Erythroblast (primary cell): ENCODE results near the gene AQP1.

ENCODE experiments used
- DNase-seq, 2 experiments: peaks; one replicate each; lab custom pipeline; 2025; lab: John Stamatoyannopoulos, UW
- GATA1 ChIP-seq: IDR thresholded peaks from 2 replicates; pipeline ENCODE4 v1.6.1; 2011; ENCODE audit warnings: low read depth, mild to moderate bottlenecking, control low read depth, low read length, moderate library complexity
- POLR2A ChIP-seq: IDR thresholded peaks from 2 replicates; pipeline ENCODE4 v1.6.1; 2011; ENCODE audit warnings: mild to moderate bottlenecking, low read length

The AQP1 gene

GRCh38 chr7:30911561-30911969 lies at the start of gene AQP1:
Gene AQP1 (plus strand): TSS chr7:30911853. CDS start chr7:30911910, 57 bp downstream.
- DNase-seq = peak; percentile 64 to 66
- no peak for TF ChIP-seq GATA1
- peak; percentile 38 for TF ChIP-seq POLR2A

GRCh38 chr7:30862995-30863705 lies 48.5 kb upstream of the AQP1 start:
- DNase-seq = no peak
- no peak for TF ChIP-seq POLR2A
- TF ChIP-seq GATA1 = no peak

GRCh38 chr7:30863706-30864035 lies 48.0 kb upstream of the AQP1 start:
- TF ChIP-seq POLR2A (no peak), GATA1 (no peak)

GRCh38 chr7:30864101-30864500 lies 47.6 kb upstream of the AQP1 start:
- no peak for DNase-seq
- TF ChIP-seq POLR2A = no peak
- TF ChIP-seq GATA1 = no peak

More at GRCh38 chr7:30863706-30864035, 48.0 kb upstream of the AQP1 start:
- no peak for DNase-seq

GRCh38 chr7:30865076-30865475 lies 46.6 kb upstream of the AQP1 start:
- DNase-seq = no peak
- TF ChIP-seq POLR2A (no peak), GATA1 (no peak)

GRCh38 chr7:30865821-30866220 lies 45.8 kb upstream of the AQP1 start:
- DNase-seq = no peak
- TF ChIP-seq GATA1 = no peak
- no peak for TF ChIP-seq POLR2A

GRCh38 chr7:30866939-30867338 lies 44.7 kb upstream of the AQP1 start:
- DNase-seq = no peak
- TF ChIP-seq POLR2A (no peak), GATA1 (no peak)

- no peak for DNase-seq
- no peak for TF ChIP-seq POLR2A
- no peak for TF ChIP-seq GATA1
These were observed 44.2 kb upstream of the AQP1 start for GRCh38 chr7:30867483-30867882.

GRCh38 chr7:30869794-30870611 lies 41.6 kb upstream of the AQP1 start:
- DNase-seq = no peak
- TF ChIP-seq POLR2A (no peak), GATA1 (no peak)

- no peak for DNase-seq
These were observed 40.7 kb upstream of the AQP1 start for GRCh38 chr7:30870821-30871518.

GRCh38 chr7:30871655-30872054 lies 40.0 kb upstream of the AQP1 start:
- TF ChIP-seq GATA1 = no peak
- no peak for TF ChIP-seq POLR2A
- DNase-seq = no peak

More at GRCh38 chr7:30870821-30871518, 40.7 kb upstream of the AQP1 start:
- TF ChIP-seq POLR2A = no peak
- no peak for TF ChIP-seq GATA1

- DNase-seq = no peak
- TF ChIP-seq POLR2A = no peak
- no peak for TF ChIP-seq GATA1
These were observed 38.4 kb upstream of the AQP1 start for GRCh38 chr7:30873207-30873606.

GRCh38 chr7:30873656-30874055 lies 38.0 kb upstream of the AQP1 start:
- TF ChIP-seq POLR2A = no peak
- DNase-seq = no peak
